Measurements from ENCODE around the gene SELENOK. TPM values are rescaled to one million over a fixed set of nuclear protein-coding genes. Genes with fewer than 3 reads are reported as not detected.

SELENOK gene
- total RNA-seq, 1 experiment from 2014 or later: 51.5 TPM

GRCh38 chr3:53884623-53885022, 7.0 kb downstream of the SELENOK start:
- POLR2A ChIA-PET: no interaction called here
- no peak overlapping the region for H3K4me3 Mint-ChIP-seq (ENCODE audit: unreplicated experiment)
- no peaks in the 10 kb centered on the region for H3K27me3 ChIP-seq (replicated peaks; ENCODE audit: control insufficient read depth, insufficient read depth, low read length)
- no peak overlapping the region for H3K4me3 ChIP-seq (ENCODE audit: low read depth, low read length)
- no peak for TF ChIP-seq CTCF (IDR thresholded peaks at IDR 0.05; ENCODE audit: insufficient read depth in 1 of 2, low read depth in 1 of 2, low read length in 1 of 2, severe bottlenecking in 1 of 2, unreplicated experiment in 1 of 2)
- no peaks in the 10 kb centered on the region for H3K9me3 Mint-ChIP-seq (ENCODE audit: unreplicated experiment)
- no TSS peak for BruUV-seq (replicated peaks)
- H3K27me3 Mint-ChIP-seq (ENCODE audit: insufficient read depth, unreplicated experiment): no peaks in the 10 kb centered on the region
- H3K27ac Mint-ChIP-seq (ENCODE audit: unreplicated experiment): no peak overlapping the region
- H3K4me1 ChIP-seq: peaks cover 13% of the 10 kb centered on the region
- CTCF ChIA-PET: no interaction called here
- H3K36me3 ChIP-seq (ENCODE audit: control insufficient read depth, insufficient read depth, low read length): no peaks in the 10 kb centered on the region; the same call in 1 of the 2 replicates
- H3K9me3 ChIP-seq: no peaks in the 10 kb centered on the region
- intact Hi-C loops (cut with micrococcal nuclease; ENCODE audit: unreplicated experiment): no loop called here
- peaks cover 29% of the 10 kb centered on the region for H3K36me3 Mint-ChIP-seq (ENCODE audit: insufficient read depth, unreplicated experiment)
- H3K4me1 Mint-ChIP-seq (ENCODE audit: low read depth, unreplicated experiment): peaks cover 21% of the 10 kb centered on the region
- DNase-seq: no peak

- H3K36me3 Mint-ChIP-seq (ENCODE audit: insufficient read depth, unreplicated experiment): peaks cover 38% of the 10 kb centered on the region
- Histone ChIP-seq H3K4me3 (ENCODE audit: low read depth, low read length) (no peak overlapping the region), H3K9me3 (no peaks in the 10 kb centered on the region), H3K27me3 (replicated peaks; ENCODE audit: control insufficient read depth, insufficient read depth, low read length) (no peaks in the 10 kb centered on the region), H3K36me3 (ENCODE audit: control insufficient read depth, insufficient read depth, low read length) (peaks cover 2% of the 10 kb centered on the region; the same call in 1 of the 2 replicates), H3K4me1 (peaks cover 13% of the 10 kb centered on the region)
- intact Hi-C loops (cut with micrococcal nuclease; ENCODE audit: unreplicated experiment): no loop called here
- no TSS peak for BruUV-seq (replicated peaks)
- H3K27me3 Mint-ChIP-seq (ENCODE audit: insufficient read depth, unreplicated experiment): no peaks in the 10 kb centered on the region
- ChIA-PET POLR2A (no interaction called here), CTCF (no interaction called here)
- TF ChIP-seq CTCF (IDR thresholded peaks at IDR 0.05; ENCODE audit: insufficient read depth in 1 of 2, low read depth in 1 of 2, low read length in 1 of 2, severe bottlenecking in 1 of 2, unreplicated experiment in 1 of 2): no peak
- no peak overlapping the region for H3K27ac Mint-ChIP-seq (ENCODE audit: unreplicated experiment)
- peak overlapping the region; percentile 93 for H3K4me3 Mint-ChIP-seq (ENCODE audit: unreplicated experiment)
- DNase-seq: no peak
- H3K4me1 Mint-ChIP-seq (ENCODE audit: low read depth, unreplicated experiment): peaks cover 21% of the 10 kb centered on the region
- H3K9me3 Mint-ChIP-seq (ENCODE audit: unreplicated experiment): no peaks in the 10 kb centered on the region
Observed at GRCh38 chr3:53883008-53883407, 8.7 kb downstream of the SELENOK start.

GRCh38 chr3:53881691-53882593, 9.7 kb downstream of the SELENOK start, which contains the start of gene ACTR8:
ACTR8 (minus strand) TSS chr3:53882152; CDS start chr3:53882101, 51 bp downstream.
- Histone ChIP-seq H3K4me1 (peaks cover 13% of the 10 kb centered on the region), H3K9me3 (no peaks in the 10 kb centered on the region), H3K36me3 (ENCODE audit: control insufficient read depth, insufficient read depth, low read length) (peaks cover 2% of the 10 kb centered on the region; the same call in 1 of the 2 replicates), H3K27me3 (replicated peaks; ENCODE audit: control insufficient read depth, insufficient read depth, low read length) (no peaks in the 10 kb centered on the region), H3K4me3 (ENCODE audit: low read depth, low read length) (peak within 1 kb of the TSS; percentile 81)
- intact Hi-C loops (cut with micrococcal nuclease; ENCODE audit: unreplicated experiment): loop anchor here (1.0 to 2.0 kb wide), 2 partner anchors 9 to 35 kb away; partner anchors contain the start of genes CHDH, IL17RB and SELENOK
- Mint-ChIP-seq H3K36me3 (ENCODE audit: insufficient read depth, unreplicated experiment) (peaks cover 46% of the 10 kb centered on the region), H3K9me3 (ENCODE audit: unreplicated experiment) (no peaks in the 10 kb centered on the region), H3K27ac (ENCODE audit: unreplicated experiment) (peak within 1 kb of the TSS; percentile 96), H3K27me3 (ENCODE audit: insufficient read depth, unreplicated experiment) (no peaks in the 10 kb centered on the region), H3K4me3 (ENCODE audit: unreplicated experiment) (peak within 1 kb of the TSS; percentile 93), H3K4me1 (ENCODE audit: low read depth, unreplicated experiment) (peaks cover 21% of the 10 kb centered on the region)
- TF ChIP-seq CTCF (IDR thresholded peaks at IDR 0.05; ENCODE audit: insufficient read depth in 1 of 2, low read depth in 1 of 2, low read length in 1 of 2, severe bottlenecking in 1 of 2, unreplicated experiment in 1 of 2): peak in 1 of 2 experiments; percentile 38
- peak; percentile 89 to 92 for DNase-seq
- POLR2A ChIA-PET: no interaction called here
- BruUV-seq (replicated peaks): TSS peak; percentile 54
- CTCF ChIA-PET: no interaction called here
